Testis (tissue), 2 donors: ENCODE results near the gene PCDHB4.

ENCODE experiments used
- POLR2A ChIP-seq: fragments of 450-650 bp; IDR thresholded peaks from one replicate; pipeline ENCODE4 v1.6.1; 2017; ENCODE audit warnings: antibody characterized with exemption, mild to moderate bottlenecking, moderate library complexity
- TF ChIP-seq, protein P1 (sequence below), 3 experiments: fragments of 450-650 bp in 2 of 3; fragments of 200-600 bp in 1 of 3; sonication (generic) in 1 of 3; IDR thresholded peaks; one replicate each; pipeline ENCODE4 v1.5.1; 2016 to 2019; ENCODE audit warnings: antibody characterized with exemption in 3 of 3, mild to moderate bottlenecking in 2 of 3, moderate library complexity in 1 of 3

DNA sequence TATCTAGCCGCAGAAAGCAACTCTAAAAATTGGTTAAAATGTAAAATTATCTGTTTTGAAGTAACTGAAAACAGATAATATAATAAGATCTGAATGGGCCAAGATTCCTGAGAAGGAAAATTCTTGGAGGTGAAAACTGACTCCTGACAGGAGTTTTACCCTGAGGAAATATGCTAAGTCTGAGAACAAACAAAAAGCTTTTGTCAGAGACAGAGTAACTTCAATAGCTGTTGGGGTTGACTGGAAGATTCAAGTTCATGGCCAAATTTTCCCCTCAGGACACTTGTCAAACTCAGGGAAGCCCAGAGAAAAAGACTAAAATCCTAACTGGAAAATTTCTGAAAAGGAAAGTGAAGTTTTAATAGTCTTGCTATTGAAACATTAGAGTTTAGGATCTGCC is 5.7 kb downstream of the PCDHB4 start:
- no peak for TF ChIP-seq POLR2A
- TF ChIP-seq, protein P1, sequence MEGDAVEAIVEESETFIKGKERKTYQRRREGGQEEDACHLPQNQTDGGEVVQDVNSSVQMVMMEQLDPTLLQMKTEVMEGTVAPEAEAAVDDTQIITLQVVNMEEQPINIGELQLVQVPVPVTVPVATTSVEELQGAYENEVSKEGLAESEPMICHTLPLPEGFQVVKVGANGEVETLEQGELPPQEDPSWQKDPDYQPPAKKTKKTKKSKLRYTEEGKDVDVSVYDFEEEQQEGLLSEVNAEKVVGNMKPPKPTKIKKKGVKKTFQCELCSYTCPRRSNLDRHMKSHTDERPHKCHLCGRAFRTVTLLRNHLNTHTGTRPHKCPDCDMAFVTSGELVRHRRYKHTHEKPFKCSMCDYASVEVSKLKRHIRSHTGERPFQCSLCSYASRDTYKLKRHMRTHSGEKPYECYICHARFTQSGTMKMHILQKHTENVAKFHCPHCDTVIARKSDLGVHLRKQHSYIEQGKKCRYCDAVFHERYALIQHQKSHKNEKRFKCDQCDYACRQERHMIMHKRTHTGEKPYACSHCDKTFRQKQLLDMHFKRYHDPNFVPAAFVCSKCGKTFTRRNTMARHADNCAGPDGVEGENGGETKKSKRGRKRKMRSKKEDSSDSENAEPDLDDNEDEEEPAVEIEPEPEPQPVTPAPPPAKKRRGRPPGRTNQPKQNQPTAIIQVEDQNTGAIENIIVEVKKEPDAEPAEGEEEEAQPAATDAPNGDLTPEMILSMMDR (IDR thresholded peaks at IDR 0.05): no peak
